Skin epidermis (tissue), 12 donors: Measurements from ENCODE around the gene IRX1.
A peak's percentile ranks its signal among the peaks of the same experiment; 100 is the strongest.

Experiments
- H3K27ac ChIP-seq, 21 experiments: fragments of 200-600 bp; sonication (generic) in 11 of 21; one replicate each; pipeline ENCODE4 v1.5.0; 2020; ENCODE audit warnings: mild to moderate bottlenecking in 3 of 21, inconsistent platforms in 2 of 21, moderate library complexity in 2 of 21
- H3K4me3 ChIP-seq, 7 experiments: fragments of 200-600 bp; sonication (generic) in 2 of 7; one replicate each; pipeline ENCODE4 v1.5.0; 2020; ENCODE audit warnings: inconsistent platforms in 2 of 7, mild to moderate bottlenecking in 2 of 7, moderate library complexity in 1 of 7

IRX1 gene

GRCh38 chr5:3595006-3595961 is at the start of gene IRX1:
Gene IRX1 (plus strand): TSS chr5:3595832. CDS start chr5:3596106, 274 bp downstream.
- Histone ChIP-seq H3K27ac (peak within 1 kb of the TSS in 20 of 21 experiments; percentile 17 to 92 (median 74)), H3K4me3 (peak within 1 kb of the TSS; percentile 36 to 59 (median 43))

- Histone ChIP-seq H3K27ac (no peak overlapping the region), H3K4me3 (no peak overlapping the region)
Observed at GRCh38 chr5:3546028-3546427, 49.6 kb upstream of the IRX1 start.

GRCh38 chr5:3564116-3564515 is 31.5 kb upstream of the IRX1 start:
- H3K4me3 ChIP-seq: no peak overlapping the region
- H3K27ac ChIP-seq: no peak overlapping the region

- H3K27ac ChIP-seq: no peak overlapping the region
- H3K4me3 ChIP-seq: no peak overlapping the region
Observed at GRCh38 chr5:3564827-3565518, 30.7 kb upstream of the IRX1 start.

- no peak overlapping the region for H3K27ac ChIP-seq
- H3K4me3 ChIP-seq: no peak overlapping the region
Observed at GRCh38 chr5:3584724-3585531, 10.7 kb upstream of the IRX1 start.

- H3K4me3 ChIP-seq: peak overlapping the region in 3 of 7 experiments; percentile 0 to 35 (median 25)
- H3K27ac ChIP-seq: peak overlapping the region in 2 of 21 experiments; percentile 42 to 65
Observed at GRCh38 chr5:3590161-3590966, 5.3 kb upstream of the IRX1 start.

- Histone ChIP-seq H3K27ac (peak overlapping the region in 7 of 21 experiments; percentile 33 to 65 (median 54)), H3K4me3 (peak overlapping the region in 6 of 7 experiments; percentile 0 to 35 (median 10))
Observed at GRCh38 chr5:3590967-3591900, 4.4 kb upstream of the IRX1 start.

GRCh38 chr5:3592298-3592697 is 3.3 kb upstream of the IRX1 start:
- H3K4me3 ChIP-seq: no peak overlapping the region
- H3K27ac ChIP-seq: no peak overlapping the region

GRCh38 chr5:3593771-3594509 is 1.7 kb upstream of the IRX1 start:
- H3K4me3 ChIP-seq: peak overlapping the region in 5 of 7 experiments; percentile 39 to 59 (median 44)

GRCh38 chr5:3594510-3595005 is 1.1 kb upstream of the IRX1 start:
- H3K27ac ChIP-seq: peak overlapping the region in 16 of 21 experiments; percentile 17 to 88 (median 74)
- peak overlapping the region; percentile 26 to 59 (median 43) for H3K4me3 ChIP-seq

More at GRCh38 chr5:3593771-3594509, 1.7 kb upstream of the IRX1 start:
- H3K27ac ChIP-seq: peak overlapping the region in 11 of 21 experiments; percentile 65 to 88 (median 81)

GRCh38 chr5:3596261-3596825 is 711 bp downstream of the IRX1 start:
- peak overlapping the region; percentile 36 to 59 (median 43) for H3K4me3 ChIP-seq
- H3K27ac ChIP-seq: peak overlapping the region in 19 of 21 experiments; percentile 29 to 92 (median 73)

- peak overlapping the region in 19 of 21 experiments; percentile 29 to 92 (median 73) for H3K27ac ChIP-seq
- H3K4me3 ChIP-seq: peak overlapping the region; percentile 36 to 59 (median 43)
Observed at GRCh38 chr5:3596857-3597166, 1.2 kb downstream of the IRX1 start.

GRCh38 chr5:3597167-3598007 is 1.8 kb downstream of the IRX1 start:
- peak overlapping the region in 16 of 21 experiments; percentile 33 to 92 (median 78) for H3K27ac ChIP-seq
- peak overlapping the region; percentile 36 to 59 (median 43) for H3K4me3 ChIP-seq

GRCh38 chr5:3598207-3598606 is 2.6 kb downstream of the IRX1 start:
- peak overlapping the region in 3 of 7 experiments; percentile 44 to 59 (median 48) for H3K4me3 ChIP-seq
- H3K27ac ChIP-seq: peak overlapping the region in 8 of 21 experiments; percentile 32 to 88 (median 72)

- H3K27ac ChIP-seq: peak overlapping the region in 10 of 21 experiments; percentile 8 to 88 (median 56)
- peak overlapping the region in 2 of 7 experiments; percentile 44 to 59 for H3K4me3 ChIP-seq
Observed at GRCh38 chr5:3598769-3599211, 3.2 kb downstream of the IRX1 start.
